GM19463 (cell line): ENCODE results near the gene FKBP1C.

Source experiments
- ATAC-seq: cut with Tn5 transposase; IDR thresholded peaks from one replicate; pipeline ENCODE4 v1.9.1; 2021; ENCODE audit warnings: mild to moderate bottlenecking, moderate library complexity; ENCODE audit not compliant: unreplicated experiment

Gene FKBP1C

GRCh38 chr6:63259153-63259552, 47.9 kb downstream of the FKBP1C start:
- ATAC-seq, result no peak

DNA sequence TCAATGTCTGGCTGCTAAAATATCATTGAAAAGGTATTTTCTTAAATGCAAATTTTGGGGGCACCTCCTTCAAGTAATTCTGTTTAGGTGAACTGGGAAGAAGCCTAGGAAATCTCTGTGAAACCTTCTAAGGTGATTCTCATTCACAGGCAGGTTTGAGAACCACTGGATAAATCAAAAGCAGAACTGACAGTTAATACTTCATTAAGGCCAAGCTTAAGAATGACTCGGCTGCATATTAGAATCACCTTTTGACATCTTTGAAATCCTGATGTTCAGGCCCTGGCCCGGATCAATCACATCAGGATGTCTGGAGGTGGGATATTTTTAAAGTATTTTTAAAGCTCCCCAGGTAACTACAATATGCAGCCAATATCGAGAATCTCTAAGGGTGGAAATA, 50.6 kb downstream of the FKBP1C start:
- no peak for ATAC-seq
